ENCODE measurements around the gene FHIP1A. TPM values are rescaled to one million over a fixed set of nuclear protein-coding genes. Genes with fewer than 3 reads are reported as not detected.

FHIP1A gene
- total and polyA plus RNA-seq, 9 of the 15 experiments (the other 6 are each of a cell fraction or from before 2014, with no cell fraction given): 0.01 to 0.95 (median 0.04) TPM; not detected in 4

DNA sequence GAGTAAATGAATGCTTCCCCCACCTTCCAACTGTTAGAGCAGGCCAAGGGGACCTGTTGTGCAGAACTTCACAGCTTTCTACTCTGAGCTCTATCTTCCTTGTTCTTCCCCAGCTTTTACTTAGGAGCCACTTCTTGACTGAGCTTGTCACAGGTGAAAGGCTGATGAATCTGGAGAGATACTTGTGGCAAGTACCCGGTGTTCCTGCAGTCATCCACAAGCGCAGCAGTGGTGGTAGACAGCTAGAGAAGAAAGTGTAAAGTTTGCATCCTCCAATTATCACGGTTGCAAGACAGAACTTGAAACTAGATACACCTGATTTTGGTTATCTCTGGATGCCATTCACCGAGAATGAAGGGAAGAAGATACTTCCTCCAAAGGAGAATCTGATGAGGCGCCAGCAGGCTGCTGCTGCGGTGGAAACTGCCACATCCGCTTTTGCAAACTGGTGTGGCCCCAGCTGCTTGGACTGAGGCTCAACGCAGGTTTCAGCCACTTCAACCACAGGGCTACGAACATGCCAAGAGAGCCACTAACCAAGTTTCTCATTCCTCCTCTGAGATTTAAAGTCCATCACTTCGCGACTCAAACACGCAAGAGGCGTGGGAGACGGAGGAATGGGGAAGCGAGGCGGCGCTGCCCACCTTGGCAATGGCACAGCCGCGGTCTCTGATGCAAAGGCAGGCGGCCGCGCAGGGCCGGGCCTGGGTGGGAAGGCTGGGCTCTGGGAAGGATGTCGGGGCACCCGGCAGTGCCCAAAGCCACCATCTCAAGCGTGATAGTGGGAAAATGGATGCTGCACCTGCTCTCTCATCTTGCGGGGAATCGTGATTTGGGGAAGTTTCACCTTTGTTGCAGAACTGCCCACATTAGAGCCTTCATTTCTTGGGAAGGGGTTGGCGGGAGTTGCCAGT, 1.3 kb upstream of the FHIP1A start:
- peak overlapping the region; percentile 91 for H3K4me2 ChIP-seq (ENCODE audit: insufficient read depth, low read length)
- H3K9ac ChIP-seq (ENCODE audit: insufficient read depth in 1 of 2, low read depth in 2 of 2, low read length in 2 of 2): peak overlapping the region; percentile 55 to 94; a peak in 2 of 4 replicates
- H3K4me3 ChIP-seq: peak overlapping the region; percentile 39; the same call in 1 of the 2 replicates
- no peaks in the 10 kb centered on the region for H4K20me1 ChIP-seq (replicated peaks; ENCODE audit: control insufficient read depth, insufficient read depth, low read length)
- H3K4me1 ChIP-seq (replicated peaks in 1 of 2; ENCODE audit: control insufficient read depth in 2 of 2, insufficient read depth in 2 of 2, low read length in 2 of 2): peaks cover 4 to 18% of the 10 kb centered on the region in 2 experiments; a peak in 3 of 5 replicates
- H3K9me1 ChIP-seq (ENCODE audit: control insufficient read depth, insufficient read depth, low read length): no peaks in the 10 kb centered on the region
- ChIA-PET POLR2A (no interaction called here), CTCF (ENCODE audit: low intra/inter-chr PET ratio) (no interaction called here)
- ATAC-seq (no peak), FAIRE-seq (no peak), DNase-seq (ENCODE audit: extremely low read depth in 1 of 4, low spot score in 3 of 4) (no peak)
- intact Hi-C loops (cut with micrococcal nuclease) (no loop called here), in situ Hi-C loops (cut with MboI) (no loop called here)
- TF ChIP-seq TRIM28 (IDR thresholded peaks at IDR 0.05) (no peak), ZC3H4 (CRISPR knock-in tag; IDR thresholded peaks at IDR 0.05; ENCODE audit: borderline replicate concordance) (no peak), DACH1 (IDR thresholded peaks at IDR 0.05; ENCODE audit: partially characterized antibody) (no peak), CTBP1 (IDR thresholded peaks at IDR 0.05; ENCODE audit: borderline replicate concordance) (peak; percentile 31; the same call in 1 of the 2 replicates), ZNF146 (CRISPR knock-in tag; IDR thresholded peaks at IDR 0.05; ENCODE audit: unreplicated experiment) (no peak), ZNF165 (CRISPR knock-in tag; IDR thresholded peaks at IDR 0.05; ENCODE audit: borderline replicate concordance) (no peak), ETV5 (CRISPR knock-in tag; IDR thresholded peaks at IDR 0.05; ENCODE audit: low read depth) (0 out of 2 replicates have a peak, but pooled peaks have one; percentile 0), CCAR2 (IDR thresholded peaks at IDR 0.05; ENCODE audit: low read depth, low read length) (no peak), PHF8 (IDR thresholded peaks at IDR 0.05; ENCODE audit: borderline replicate concordance, low read length) (no peak), TGIF2 (CRISPR knock-in tag; IDR thresholded peaks at IDR 0.05) (no peak), KLF16 (IDR thresholded peaks at IDR 0.05) (no peak)
- TF ChIP-seq, protein P1, sequence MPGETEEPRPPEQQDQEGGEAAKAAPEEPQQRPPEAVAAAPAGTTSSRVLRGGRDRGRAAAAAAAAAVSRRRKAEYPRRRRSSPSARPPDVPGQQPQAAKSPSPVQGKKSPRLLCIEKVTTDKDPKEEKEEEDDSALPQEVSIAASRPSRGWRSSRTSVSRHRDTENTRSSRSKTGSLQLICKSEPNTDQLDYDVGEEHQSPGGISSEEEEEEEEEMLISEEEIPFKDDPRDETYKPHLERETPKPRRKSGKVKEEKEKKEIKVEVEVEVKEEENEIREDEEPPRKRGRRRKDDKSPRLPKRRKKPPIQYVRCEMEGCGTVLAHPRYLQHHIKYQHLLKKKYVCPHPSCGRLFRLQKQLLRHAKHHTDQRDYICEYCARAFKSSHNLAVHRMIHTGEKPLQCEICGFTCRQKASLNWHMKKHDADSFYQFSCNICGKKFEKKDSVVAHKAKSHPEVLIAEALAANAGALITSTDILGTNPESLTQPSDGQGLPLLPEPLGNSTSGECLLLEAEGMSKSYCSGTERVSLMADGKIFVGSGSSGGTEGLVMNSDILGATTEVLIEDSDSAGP (CRISPR knock-in tag; IDR thresholded peaks at IDR 0.05): no peak
- no TSS peak for BruUV-seq (replicated peaks)
- peak overlapping the region; percentile 98 for H2AFZ ChIP-seq (ENCODE audit: low read depth, low read length)
- H3K9me3 ChIP-seq (replicated peaks; ENCODE audit: control insufficient read depth, insufficient read depth, low read depth, low read length): no peaks in the 10 kb centered on the region
- H3K79me2 ChIP-seq (ENCODE audit: control insufficient read depth, insufficient read depth, low read length): no peaks in the 10 kb centered on the region
- H3K27me3 ChIP-seq (ENCODE audit: control insufficient read depth in 2 of 2, insufficient read depth in 2 of 2, low read length in 2 of 2): peaks cover 2 to 30% of the 10 kb centered on the region in 2 experiments; a peak in 3 of 5 replicates
- H3K27ac ChIP-seq (ENCODE audit: extremely low read depth, low read depth, low read length): no peak overlapping the region
- no peaks in the 10 kb centered on the region for H3K36me3 ChIP-seq (ENCODE audit: control insufficient read depth, insufficient read depth, low read length)
- WGBS (ENCODE audit: insufficient coverage, low coverage, missing lambda C conversion rate): 59% methylated on average over 24 of the region's 29 CpGs
